Naive thymus-derived CD4-positive, alpha-beta T cell (primary cell): Measurements from ENCODE around the gene HMGB2. TPM values are rescaled to one million over a fixed set of nuclear protein-coding genes. Genes with fewer than 3 reads are reported as not detected.

Source experiments
- ATAC-seq: fragments of 150-1000 bp; cut with Tn5 transposase; 2 replicates; pipeline ENCODE4 v1.10.0; 2021; ENCODE audit warnings: mild to moderate bottlenecking, moderate library complexity
- CTCF ChIA-PET: fragments of 350-600 bp; sonication (Branson Sonifier 250); formaldehyde crosslinking; loops from one replicate; lab custom pipeline; 2021; ENCODE audit warnings: antibody characterized with exemption; lab: Charles Lee
- POLR2A ChIA-PET: fragments of 350-600 bp; sonication (Branson Sonifier 250); formaldehyde crosslinking; loops from one replicate; lab custom pipeline; 2021; ENCODE audit warnings: antibody characterized with exemption, inconsistent platforms; lab: Charles Lee
- DNase-seq, 9 donors: peaks; one replicate each; pipeline versions ENCODE4 v3.0.0 to v3.0.0-alpha.2; 2020 to 2022; ENCODE audit warnings: mixed read lengths in 1 of 9
- H3K27ac ChIP-seq: one replicate; pipeline ENCODE4 v1.7.0; 2013; ENCODE audit warnings: mild to moderate bottlenecking, low read depth, low read length, moderate library complexity
- H3K27me3 ChIP-seq, 2 donors: one replicate each; pipeline ENCODE4 v1.7.0; 2013; ENCODE audit warnings: low read length in 2 of 2, mild to moderate bottlenecking in 2 of 2, moderate library complexity in 2 of 2; ENCODE audit not compliant: control insufficient read depth in 2 of 2, insufficient read depth in 2 of 2
- H3K36me3 ChIP-seq, 3 experiments: 1 replicate in 2 of 3; 2 replicates in 1 of 3; pipeline ENCODE4 v1.7.0; 2013; ENCODE audit warnings: low read length in 3 of 3, mild to moderate bottlenecking in 3 of 3, moderate library complexity in 1 of 3; ENCODE audit not compliant: insufficient read depth in 3 of 3, control insufficient read depth in 2 of 3
- H3K4me1 ChIP-seq, 2 donors: one replicate each; pipeline ENCODE4 v1.7.0; 2013; ENCODE audit warnings: low read length in 2 of 2, mild to moderate bottlenecking in 2 of 2, moderate library complexity in 1 of 2; ENCODE audit not compliant: control insufficient read depth in 2 of 2, insufficient read depth in 2 of 2
- H3K4me3 ChIP-seq: 2 replicates; pipeline ENCODE4 v1.7.0; 2013; ENCODE audit warnings: mild to moderate bottlenecking, low read length
- H3K9me3 ChIP-seq, 3 experiments: 1 replicate in 2 of 3; 2 replicates in 1 of 3; pipeline ENCODE4 v1.7.0; 2013; ENCODE audit warnings: low read length in 3 of 3; ENCODE audit not compliant: control insufficient read depth in 2 of 3
- H3K27ac Mint-ChIP-seq, 9 donors: one replicate each; pipeline ENCODE4 v1.8.0; 2020 to 2022; ENCODE audit warnings: mixed read lengths in 9 of 9, mild to moderate bottlenecking in 8 of 9, moderate library complexity in 5 of 9, inconsistent platforms in 2 of 9
- H3K27me3 Mint-ChIP-seq, 5 donors: one replicate each; pipeline ENCODE4 v1.8.0; 2021 to 2022; ENCODE audit warnings: mixed read lengths in 5 of 5, mild to moderate bottlenecking in 1 of 5
- H3K36me3 Mint-ChIP-seq, 5 donors: one replicate each; pipeline ENCODE4 v1.8.0; 2020 to 2022; ENCODE audit warnings: mixed read lengths in 5 of 5, mild to moderate bottlenecking in 3 of 5, inconsistent platforms in 1 of 5
- H3K4me1 Mint-ChIP-seq, 7 donors: one replicate each; pipeline ENCODE4 v1.8.0; 2020 to 2022; ENCODE audit warnings: mixed read lengths in 7 of 7, mild to moderate bottlenecking in 3 of 7, inconsistent platforms in 1 of 7
- H3K4me3 Mint-ChIP-seq, 10 donors: one replicate each; pipeline ENCODE4 v1.8.0; 2020 to 2022; ENCODE audit warnings: mild to moderate bottlenecking in 10 of 10, mixed read lengths in 10 of 10, moderate library complexity in 6 of 10, inconsistent platforms in 2 of 10
- H3K9me3 Mint-ChIP-seq, 11 donors: one replicate each; pipeline ENCODE4 v1.8.0; 2020 to 2022; ENCODE audit warnings: mixed read lengths in 11 of 11, mild to moderate bottlenecking in 4 of 11, inconsistent platforms in 1 of 11, moderate library complexity in 1 of 11
- intact Hi-C, 2 donors: fragments of 100-400 bp; cut with micrococcal nuclease; formaldehyde crosslinking; loops; one replicate each; pipeline ENCODE4 v1.15.1; 2023
- polyA plus RNA-seq, 2 donors: library from polyadenylated mRNA; unstranded; fragments of 300-500 nt; fragmentation: Illumina TruSeq; gene quantifications; one replicate each; pipeline ENCODE4 v1.2.3, GENCODE V29; 2021
- total RNA-seq, 6 experiments: library from RNA in 5 of 6; stranded (reverse) in 5 of 6; gene quantifications; 1 replicate in 5 of 6; 2 replicates in 1 of 6; pipeline ENCODE4 v1.2.3 and lab custom pipeline; 2021 to 2026

Gene HMGB2
- total and polyA plus RNA-seq, 7 experiments from 2014 or later = 89.3 to 542 (median 143) TPM

DNA sequence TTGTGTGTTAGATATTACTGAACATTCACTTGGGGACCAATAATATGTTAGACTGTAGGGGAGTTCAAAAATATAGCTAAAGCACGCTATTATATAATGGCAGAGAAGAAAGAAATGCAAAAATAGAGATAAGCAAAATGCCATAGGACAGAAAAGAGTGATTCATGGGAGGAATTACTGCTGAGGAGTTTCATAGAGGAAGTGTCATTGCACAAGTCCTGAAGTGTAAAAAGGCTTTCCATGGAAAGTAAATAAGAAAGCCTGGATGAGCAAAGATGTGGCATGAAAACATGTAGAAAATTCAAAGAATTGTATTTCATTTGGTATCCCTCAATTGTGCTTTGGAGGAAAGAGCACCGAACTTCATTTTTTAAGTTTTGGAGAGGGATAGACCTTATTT is 14.5 kb downstream of the HMGB2 start:
- CTCF ChIA-PET = interaction anchor here (0.7 to 5.8 kb wide), 14 partner anchors 9 to 306 kb away, joined by 3 to 48 read pairs (median 4); partner anchors contain the start of gene SAP30
- no peak overlapping the region for H3K27ac Mint-ChIP-seq
- no peaks in the 10 kb centered on the region for H3K27me3 Mint-ChIP-seq
- H3K4me1 ChIP-seq = no peaks in the 10 kb centered on the region
- H3K36me3 ChIP-seq = peaks cover 0 to 13% (median 7%) of the 10 kb centered on the region in 3 experiments
- peaks cover 0 to 16% (median 5%) of the 10 kb centered on the region in 5 donors for H3K36me3 Mint-ChIP-seq
- POLR2A ChIA-PET = interaction anchor here (1.6 kb wide), 1 partner anchor 14 kb away, joined by 4 read pairs; no protein-coding TSS in a partner anchor
- no peaks in the 10 kb centered on the region for H3K27me3 ChIP-seq
- no peak overlapping the region for H3K27ac ChIP-seq
- peaks cover 0 to 5% (median 0%) of the 10 kb centered on the region in 7 donors for H3K4me1 Mint-ChIP-seq
- no peak for ATAC-seq
- no peak overlapping the region for H3K4me3 Mint-ChIP-seq
- H3K9me3 ChIP-seq = no peaks in the 10 kb centered on the region
- no peak for DNase-seq
- intact Hi-C loops = loop anchor here (1.0 to 5.0 kb wide), 8 partner anchors 13 to 837 kb away; partner anchors contain the start of gene HMGB2 (in 1 of the 2)
- H3K9me3 Mint-ChIP-seq = no peaks in the 10 kb centered on the region
- no peak overlapping the region for H3K4me3 ChIP-seq

- Histone ChIP-seq H3K27ac (no peak overlapping the region), H3K9me3 (no peaks in the 10 kb centered on the region), H3K4me3 (no peak overlapping the region), H3K36me3 (peaks cover 0 to 15% (median 7%) of the 10 kb centered on the region in 3 experiments), H3K4me1 (no peaks in the 10 kb centered on the region), H3K27me3 (no peaks in the 10 kb centered on the region)
- POLR2A ChIA-PET = interaction anchor here (1.6 to 1.7 kb wide), 2 partner anchors 15 to 16 kb away, joined by 4 read pairs; partner anchors contain the start of gene HMGB2
- Mint-ChIP-seq H3K4me3 (no peak overlapping the region), H3K27me3 (no peaks in the 10 kb centered on the region), H3K36me3 (peaks cover 0 to 16% (median 5%) of the 10 kb centered on the region in 5 donors), H3K9me3 (no peaks in the 10 kb centered on the region), H3K27ac (no peak overlapping the region), H3K4me1 (peaks cover 0 to 5% (median 0%) of the 10 kb centered on the region in 7 donors)
- intact Hi-C loops = loop anchor here (1.0 to 5.0 kb wide), 9 partner anchors 14 to 838 kb away; partner anchors contain the start of gene HMGB2 (in 1 of the 2)
- CTCF ChIA-PET = interaction anchor here (0.5 to 5.8 kb wide), 23 partner anchors 9 to 305 kb away, joined by 3 to 48 read pairs (median 3); partner anchors contain the start of gene SAP30
- DNase-seq (peak in 4 of 9 donors; percentile 17 to 43 (median 34)), ATAC-seq (peak; percentile 64)
Observed at GRCh38 chr4:173318648-173319211, 15.4 kb downstream of the HMGB2 start.

- peaks cover 0 to 15% (median 7%) of the 10 kb centered on the region in 3 experiments for H3K36me3 ChIP-seq
Observed at GRCh38 chr4:173318240-173318639, 15.9 kb downstream of the HMGB2 start.

GRCh38 chr4:173317004-173317403 is 17.2 kb downstream of the HMGB2 start:
- H3K36me3 Mint-ChIP-seq = peaks cover 0 to 16% (median 5%) of the 10 kb centered on the region in 5 donors
- POLR2A ChIA-PET = no interaction called here
- no peak overlapping the region for H3K27ac Mint-ChIP-seq
- H3K36me3 ChIP-seq = peaks cover 0 to 15% (median 7%) of the 10 kb centered on the region in 3 experiments
- no peaks in the 10 kb centered on the region for H3K27me3 ChIP-seq
- no peaks in the 10 kb centered on the region for H3K27me3 Mint-ChIP-seq
- DNase-seq (no peak), ATAC-seq (no peak)
- intact Hi-C loops = loop anchor here in 1 of 2 donors (5.0 kb wide), 1 partner anchor 805 kb away; no protein-coding TSS in a partner anchor
- H3K27ac ChIP-seq = no peak overlapping the region
- CTCF ChIA-PET = interaction anchor here (0.7 to 5.8 kb wide), 3 partner anchors 25 to 100 kb away, joined by 3 to 48 read pairs (median 3); no protein-coding TSS in a partner anchor
- H3K4me3 ChIP-seq = no peak overlapping the region
- H3K4me1 ChIP-seq = no peaks in the 10 kb centered on the region
- H3K9me3 ChIP-seq = no peaks in the 10 kb centered on the region
- no peaks in the 10 kb centered on the region for H3K9me3 Mint-ChIP-seq
- peaks cover 0 to 5% (median 0%) of the 10 kb centered on the region in 7 donors for H3K4me1 Mint-ChIP-seq
- H3K4me3 Mint-ChIP-seq = no peak overlapping the region

More at GRCh38 chr4:173318240-173318639, 15.9 kb downstream of the HMGB2 start:
- H3K27me3 Mint-ChIP-seq = no peaks in the 10 kb centered on the region
- Histone ChIP-seq H3K27ac (no peak overlapping the region), H3K9me3 (no peaks in the 10 kb centered on the region), H3K4me3 (no peak overlapping the region), H3K4me1 (no peaks in the 10 kb centered on the region), H3K27me3 (no peaks in the 10 kb centered on the region)
- no peak overlapping the region for H3K27ac Mint-ChIP-seq
- H3K4me1 Mint-ChIP-seq = peaks cover 0 to 5% (median 0%) of the 10 kb centered on the region in 7 donors
- ATAC-seq (no peak), DNase-seq (no peak)
- intact Hi-C loops = loop anchor here (1.0 to 5.0 kb wide), 7 partner anchors 15 to 839 kb away; partner anchors contain the start of gene HMGB2 (in 1 of the 2)
- no peak overlapping the region for H3K4me3 Mint-ChIP-seq
- CTCF ChIA-PET = interaction anchor here (0.8 to 5.8 kb wide), 12 partner anchors 15 to 295 kb away, joined by 3 to 48 read pairs (median 4); partner anchors contain the start of gene SAP30
- POLR2A ChIA-PET = interaction anchor here (0.9 to 1.7 kb wide), 2 partner anchors 15 to 16 kb away, joined by 3 to 4 read pairs; partner anchors contain the start of gene HMGB2
- peaks cover 0 to 16% (median 5%) of the 10 kb centered on the region in 5 donors for H3K36me3 Mint-ChIP-seq
- no peaks in the 10 kb centered on the region for H3K9me3 Mint-ChIP-seq

DNA sequence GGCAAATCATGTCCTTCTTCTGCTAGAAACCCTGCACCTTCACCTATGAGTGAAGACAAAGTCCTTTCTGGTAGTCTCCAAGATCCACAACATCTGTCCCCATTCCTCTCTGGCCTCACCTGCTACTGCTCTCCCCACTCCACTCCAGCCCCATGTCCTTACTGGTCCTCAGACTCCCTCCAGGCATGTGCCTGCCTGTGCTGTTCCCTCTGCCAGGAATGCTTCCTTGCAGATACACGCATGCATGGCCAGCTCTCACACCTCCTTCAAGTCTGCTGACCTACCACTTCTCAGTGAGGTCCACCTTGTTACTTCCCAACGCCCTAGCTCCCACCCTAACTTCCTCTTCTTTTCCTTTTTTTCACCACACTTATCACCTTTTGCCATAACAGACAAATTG is 18.1 kb downstream of the HMGB2 start:
- no peaks in the 10 kb centered on the region for H3K4me1 ChIP-seq
- H3K9me3 ChIP-seq = no peaks in the 10 kb centered on the region
- H3K4me3 ChIP-seq = no peak overlapping the region
- CTCF ChIA-PET = interaction anchor here (5.8 kb wide), 1 partner anchor 101 kb away, joined by 48 read pairs; no protein-coding TSS in a partner anchor
- no peak overlapping the region for H3K4me3 Mint-ChIP-seq
- H3K36me3 Mint-ChIP-seq = peaks cover 0 to 14% (median 2%) of the 10 kb centered on the region in 5 donors
- no peaks in the 10 kb centered on the region for H3K27me3 Mint-ChIP-seq
- no peak overlapping the region for H3K27ac ChIP-seq
- H3K36me3 ChIP-seq = peaks cover 0 to 15% (median 7%) of the 10 kb centered on the region in 3 experiments
- no peak for ATAC-seq
- POLR2A ChIA-PET = no interaction called here
- no peak overlapping the region for H3K27ac Mint-ChIP-seq
- peaks cover 0 to 5% (median 0%) of the 10 kb centered on the region in 7 donors for H3K4me1 Mint-ChIP-seq
- H3K9me3 Mint-ChIP-seq = no peaks in the 10 kb centered on the region
- DNase-seq = no peak
- H3K27me3 ChIP-seq = no peaks in the 10 kb centered on the region
- intact Hi-C loops = loop anchor here in 1 of 2 donors (5.0 kb wide), 1 partner anchor 806 kb away; no protein-coding TSS in a partner anchor

GRCh38 chr4:173314715-173315114 is 19.4 kb downstream of the HMGB2 start:
- ChIA-PET POLR2A (no interaction called here), CTCF (no interaction called here)
- Histone ChIP-seq H3K27me3 (no peaks in the 10 kb centered on the region), H3K27ac (no peak overlapping the region), H3K9me3 (no peaks in the 10 kb centered on the region), H3K4me3 (no peak overlapping the region), H3K4me1 (no peaks in the 10 kb centered on the region), H3K36me3 (peaks cover 0 to 15% (median 7%) of the 10 kb centered on the region in 3 experiments)
- DNase-seq = no peak
- H3K36me3 Mint-ChIP-seq = peaks cover 0 to 12% (median 4%) of the 10 kb centered on the region in 5 donors
- no peaks in the 10 kb centered on the region for H3K9me3 Mint-ChIP-seq
- ATAC-seq = no peak
- no peak overlapping the region for H3K4me3 Mint-ChIP-seq
- peaks cover 0 to 6% (median 0%) of the 10 kb centered on the region in 7 donors for H3K4me1 Mint-ChIP-seq
- H3K27ac Mint-ChIP-seq = no peak overlapping the region
- intact Hi-C loops = loop anchor here in 1 of 2 donors (5.0 kb wide), 1 partner anchor 808 kb away; no protein-coding TSS in a partner anchor
- no peaks in the 10 kb centered on the region for H3K27me3 Mint-ChIP-seq
